Neuronal stem cell (in vitro differentiated cells): ENCODE results near the gene CAPN9.
"Not testable (repeated sequence)": the region's sequence is repeated elsewhere in the genome, so short reads cannot be mapped to it uniquely, and the experiment has no call there.

Source experiments
- DNase-seq: peaks from one replicate; pipeline ENCODE4 v3.0.0-alpha.2; 2013; ENCODE audit warnings: low spot score
- H2AFZ ChIP-seq: one replicate; pipeline ENCODE4 v1.6.1; 2013; ENCODE audit warnings: mild to moderate bottlenecking, low read length, inconsistent platforms
- H2AK5ac ChIP-seq: 2 replicates; pipeline ENCODE4 v1.6.1; 2013; ENCODE audit warnings: low read depth, mild to moderate bottlenecking, inconsistent platforms, low read length, moderate library complexity, mixed read lengths
- H2BK120ac ChIP-seq: 2 replicates; pipeline ENCODE4 v1.6.1; 2013; ENCODE audit warnings: low read depth, mild to moderate bottlenecking, inconsistent platforms, low read length, moderate library complexity, mixed read lengths
- H2BK12ac ChIP-seq: one replicate; pipeline ENCODE4 v1.6.1; 2013; ENCODE audit warnings: low read length, inconsistent platforms
- H2BK15ac ChIP-seq: 2 replicates; pipeline ENCODE4 v1.6.1; 2013; ENCODE audit warnings: mild to moderate bottlenecking, low read length, inconsistent platforms, mixed read lengths
- H2BK5ac ChIP-seq: one replicate; pipeline ENCODE4 v1.6.1; 2013; ENCODE audit warnings: inconsistent platforms, mild to moderate bottlenecking, low read length, moderate library complexity
- H3K14ac ChIP-seq: one replicate; pipeline ENCODE4 v1.6.1; 2013; ENCODE audit warnings: low read length, inconsistent platforms
- H3K18ac ChIP-seq: 2 replicates; pipeline ENCODE4 v1.6.1; 2013; ENCODE audit warnings: low read length, inconsistent platforms
- H3K23ac ChIP-seq: 2 replicates; pipeline ENCODE4 v1.6.1; 2013; ENCODE audit warnings: low read depth, mild to moderate bottlenecking, mixed read lengths, low read length, inconsistent platforms; ENCODE audit not compliant: poor library complexity
- H3K27ac ChIP-seq: replicated peaks from 3 replicates; pipeline ENCODE4 v1.5.1; 2013; ENCODE audit warnings: low read length, inconsistent platforms
- H3K27me3 ChIP-seq, 3 experiments: 2 replicates each; pipeline ENCODE4 v1.6.1; 2013; ENCODE audit warnings: low read length in 3 of 3, mild to moderate bottlenecking in 2 of 3, inconsistent platforms in 1 of 3, low read depth in 1 of 3, mixed read lengths in 1 of 3, moderate library complexity in 1 of 3; ENCODE audit not compliant: control insufficient read depth in 3 of 3, insufficient read depth in 3 of 3
- H3K36me3 ChIP-seq, 2 donors: replicated peaks in 1 of 2; 2 replicates each; pipeline ENCODE4 v1.6.1; 2013; ENCODE audit warnings: low read length in 2 of 2; ENCODE audit not compliant: control insufficient read depth in 2 of 2, insufficient read depth in 2 of 2
- H3K4ac ChIP-seq: 2 replicates; pipeline ENCODE4 v1.6.1; 2013; ENCODE audit warnings: inconsistent platforms, mild to moderate bottlenecking, low read length, moderate library complexity
- H3K4me1 ChIP-seq, 2 donors: 1 replicate in 1 of 2; 2 replicates in 1 of 2; pipeline ENCODE4 v1.6.1; 2013; ENCODE audit warnings: low read length in 2 of 2, low read depth in 1 of 2; ENCODE audit not compliant: control insufficient read depth in 2 of 2, insufficient read depth in 1 of 2
- H3K4me2 ChIP-seq: one replicate; pipeline ENCODE4 v1.6.1; 2013; ENCODE audit warnings: mild to moderate bottlenecking, low read length, inconsistent platforms; ENCODE audit not compliant: insufficient read depth, poor library complexity, severe bottlenecking
- H3K4me3 ChIP-seq, 2 donors: 2 replicates each; pipeline ENCODE4 v1.5.1; 2013; ENCODE audit warnings: low read length in 2 of 2, mild to moderate bottlenecking in 2 of 2, inconsistent platforms in 1 of 2, moderate library complexity in 1 of 2
- H3K79me1 ChIP-seq: one replicate; pipeline ENCODE4 v1.6.1; 2013; ENCODE audit warnings: low read depth, mild to moderate bottlenecking, inconsistent platforms, low read length, moderate library complexity
- H3K9ac ChIP-seq: one replicate; pipeline ENCODE4 v1.6.1; 2013; ENCODE audit warnings: mild to moderate bottlenecking, low read depth, low read length, inconsistent platforms; ENCODE audit not compliant: poor library complexity
- H3K9me3 ChIP-seq, 2 donors: replicated peaks in 1 of 2; 2 replicates each; pipeline versions ENCODE3 to v1.6.1; 2013; ENCODE audit warnings: low read length in 2 of 2, mild to moderate bottlenecking in 2 of 2, inconsistent platforms in 1 of 2, low read depth in 1 of 2, mixed read lengths in 1 of 2, moderate library complexity in 1 of 2; ENCODE audit not compliant: control insufficient read depth in 2 of 2, insufficient read depth in 1 of 2
- H4K8ac ChIP-seq: one replicate; pipeline ENCODE4 v1.6.1; 2013; ENCODE audit warnings: low read depth, mild to moderate bottlenecking, inconsistent platforms, low read length, moderate library complexity
- H4K91ac ChIP-seq: one replicate; pipeline ENCODE4 v1.6.1; 2013; ENCODE audit warnings: low read length, low read depth, mild to moderate bottlenecking, inconsistent platforms; ENCODE audit not compliant: poor library complexity
- WGBS, 2 donors: extraction: QIAGEN DNeasy Blood & Tissue Kit; methylation state at CpG; one replicate each; pipeline ENCODE4 v1.1.7; 2013; ENCODE audit warnings: missing lambda C conversion rate in 2 of 2, mixed read lengths in 1 of 2; ENCODE audit not compliant: insufficient read length in 2 of 2, insufficient replicate concordance in 1 of 2; ENCODE audit errors: extremely low coverage in 2 of 2; 5-methylcytosine and 5-hydroxymethylcytosine counted together

CAPN9 gene

GRCh38 chr1:230763927-230764591, 16.9 kb downstream of the CAPN9 start:
- Histone ChIP-seq H3K79me1 (no peaks in the 10 kb centered on the region), H3K14ac (no peak overlapping the region), H3K27ac (no peak overlapping the region), H3K9me3 (peaks cover 0 to 5% of the 10 kb centered on the region in 2 donors), H4K91ac (no peak overlapping the region), H2BK5ac (no peak overlapping the region), H3K9ac (no peak overlapping the region), H3K36me3 (no peaks in the 10 kb centered on the region), H3K4me2 (no peak overlapping the region), H3K27me3 (peaks cover 0 to 26% (median 0%) of the 10 kb centered on the region in 3 experiments), H3K23ac (no peak overlapping the region), H3K4ac (no peak overlapping the region), H3K4me3 (no peak overlapping the region), H2BK120ac (no peak overlapping the region), H2AK5ac (no peak overlapping the region), H2AFZ (no peak overlapping the region), H4K8ac (no peak overlapping the region), H2BK15ac (no peak overlapping the region), H3K18ac (no peak overlapping the region), H3K4me1 (peaks cover 0 to 8% of the 10 kb centered on the region in 2 donors), H2BK12ac (no peak overlapping the region)
- WGBS, 2 donors, result no CpG with 5 or more reads among the region's 5 CpGs
- DNase-seq, result no peak

- H3K79me1 ChIP-seq, result no peaks in the 10 kb centered on the region
- H2BK120ac ChIP-seq, result no peak overlapping the region
- H3K9me3 ChIP-seq, result peaks cover 0 to 5% of the 10 kb centered on the region in 2 donors
- no peak overlapping the region for H3K4ac ChIP-seq
- no peak overlapping the region for H4K8ac ChIP-seq
- no peak for DNase-seq
- H2BK5ac ChIP-seq, result no peak overlapping the region
- H2BK15ac ChIP-seq, result no peak overlapping the region
- no peak overlapping the region for H2AK5ac ChIP-seq
- H2BK12ac ChIP-seq, result no peak overlapping the region
- H3K27ac ChIP-seq, result no peak overlapping the region
- H3K14ac ChIP-seq, result no peak overlapping the region
- no peak overlapping the region for H3K9ac ChIP-seq
- peaks cover 0 to 18% (median 0%) of the 10 kb centered on the region in 3 experiments for H3K27me3 ChIP-seq
- no peak overlapping the region for H3K18ac ChIP-seq
- WGBS, 2 donors, result no CpG with 5 or more reads among the region's 3 CpGs
- no peak overlapping the region for H3K4me2 ChIP-seq
- no peak overlapping the region for H4K91ac ChIP-seq
- no peak overlapping the region for H2AFZ ChIP-seq
- H3K23ac ChIP-seq, result no peak overlapping the region
- H3K4me3 ChIP-seq, result no peak overlapping the region
- peaks cover 0 to 6% of the 10 kb centered on the region in 2 donors for H3K4me1 ChIP-seq
- no peaks in the 10 kb centered on the region for H3K36me3 ChIP-seq
Measured at GRCh38 chr1:230766318-230766717, 19.1 kb downstream of the CAPN9 start.

DNA sequence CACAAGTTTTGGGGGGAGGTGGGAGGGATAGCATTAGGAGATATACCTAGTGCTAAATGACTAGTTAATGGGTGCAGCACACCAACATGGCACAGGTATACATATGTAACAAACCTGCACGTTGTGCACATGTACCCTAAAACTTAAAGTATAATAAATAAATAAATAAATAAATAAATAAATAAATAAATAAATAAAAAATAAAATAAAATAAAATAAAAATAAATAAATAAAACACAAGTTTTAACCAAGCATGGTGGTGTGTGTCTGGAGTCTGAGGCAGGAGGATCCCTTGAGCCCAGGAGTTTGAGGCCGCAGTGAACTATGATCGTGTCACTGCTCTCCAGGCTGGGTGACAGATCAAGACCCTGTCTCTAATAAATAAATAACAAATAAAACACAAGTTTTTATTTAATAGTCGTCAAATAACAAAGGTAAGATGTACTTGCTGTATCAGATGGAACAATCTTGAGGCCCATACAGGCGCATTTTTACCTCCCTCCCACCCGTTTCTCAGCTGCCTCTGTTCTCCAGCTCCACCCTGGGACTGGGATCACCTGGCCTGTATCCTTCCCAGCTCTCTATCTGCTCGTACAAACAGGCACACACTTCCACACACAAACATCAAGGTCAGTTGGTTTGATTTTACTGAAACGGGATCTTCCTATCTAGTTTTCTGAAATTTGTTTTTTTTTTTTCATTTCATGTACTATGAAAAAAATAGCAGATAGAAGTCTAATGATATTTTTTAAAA, 20.8 kb downstream of the CAPN9 start:
- not testable (repeated sequence) for H3K4me2 ChIP-seq, H3K4me1 ChIP-seq, H3K23ac ChIP-seq, H2AFZ ChIP-seq, H3K79me1 ChIP-seq, H2BK15ac ChIP-seq, H2BK5ac ChIP-seq, H2BK120ac ChIP-seq, H2BK12ac ChIP-seq, H3K27ac ChIP-seq, H3K4me3 ChIP-seq, H2AK5ac ChIP-seq, H3K9ac ChIP-seq, H3K14ac ChIP-seq, H3K18ac ChIP-seq, H3K4ac ChIP-seq, H4K8ac ChIP-seq, H3K36me3 ChIP-seq, H4K91ac ChIP-seq, H3K9me3 ChIP-seq, DNase-seq
- H3K27me3 ChIP-seq, result peaks cover 0 to 12% (median 0%) of the 10 kb centered on the region in 3 experiments
- WGBS, 2 donors, result no CpG with 5 or more reads among the region's 8 CpGs

GRCh38 chr1:230768903-230769570, 21.8 kb downstream of the CAPN9 start:
- H3K27ac ChIP-seq, result no peak overlapping the region
- no peak overlapping the region for H4K8ac ChIP-seq
- no peak for DNase-seq
- no peak overlapping the region for H2BK120ac ChIP-seq
- H2BK12ac ChIP-seq, result no peak overlapping the region
- no peaks in the 10 kb centered on the region for H3K36me3 ChIP-seq
- H3K4ac ChIP-seq, result no peak overlapping the region
- no peak overlapping the region for H2AK5ac ChIP-seq
- H3K9ac ChIP-seq, result no peak overlapping the region
- peak overlapping the region; percentile 81 for H3K18ac ChIP-seq
- peaks cover 0 to 8% (median 0%) of the 10 kb centered on the region in 3 experiments for H3K27me3 ChIP-seq
- no CpG with 5 or more reads among the region's 15 CpGs for WGBS, 2 donors
- no peak overlapping the region for H3K23ac ChIP-seq
- H2BK15ac ChIP-seq, result no peak overlapping the region
- peak overlapping the region; percentile 20 for H2AFZ ChIP-seq
- no peak overlapping the region for H2BK5ac ChIP-seq
- no peak overlapping the region for H4K91ac ChIP-seq
- H3K79me1 ChIP-seq, result no peaks in the 10 kb centered on the region
- peaks cover 0 to 3% of the 10 kb centered on the region in 2 donors for H3K4me1 ChIP-seq
- H3K4me3 ChIP-seq, result no peak overlapping the region
- peaks cover 0 to 2% of the 10 kb centered on the region in 2 donors for H3K9me3 ChIP-seq
- H3K4me2 ChIP-seq, result no peak overlapping the region
- no peak overlapping the region for H3K14ac ChIP-seq
